ENCODE results near the gene OSBPL1A. TPM values are rescaled to one million over a fixed set of nuclear protein-coding genes. Genes with fewer than 3 reads are reported as not detected.

Gene OSBPL1A
- total and polyA plus RNA-seq, 2 of the 8 experiments (the other 6 are each of a cell fraction or from before 2014, with no cell fraction given): 53.2 to 74.9 TPM

- TF ChIP-seq EZH2 (IDR thresholded peaks at IDR 0.05; ENCODE audit: low read depth, low read length, severe bottlenecking) (no peak), TAF7 (optimal IDR thresholded peaks at IDR 0.05; ENCODE audit: borderline replicate concordance, low read depth, low read length) (no peak), POLR2A (IDR thresholded peaks at IDR 0.05; ENCODE audit: control extremely low read depth in 1 of 2, low read depth in 2 of 2, low read length in 2 of 2) (no peak), TCF12 (IDR thresholded peaks at IDR 0.05; ENCODE audit: low read depth, low read length) (no peak), RNF2 (IDR thresholded peaks at IDR 0.05; ENCODE audit: borderline replicate concordance, low read depth, low read length, missing control alignments, poor library complexity, severe bottlenecking) (no peak), ZNF274 (IDR thresholded peaks at IDR 0.05; ENCODE audit: borderline replicate concordance, extremely low read depth, low read length) (no peak), CEBPB (IDR thresholded peaks at IDR 0.05; ENCODE audit: low read depth, low read length) (no peak), BRCA1 (IDR thresholded peaks at IDR 0.05; ENCODE audit: low read depth, low read length) (no peak)
- TF ChIP-seq, protein P1, sequence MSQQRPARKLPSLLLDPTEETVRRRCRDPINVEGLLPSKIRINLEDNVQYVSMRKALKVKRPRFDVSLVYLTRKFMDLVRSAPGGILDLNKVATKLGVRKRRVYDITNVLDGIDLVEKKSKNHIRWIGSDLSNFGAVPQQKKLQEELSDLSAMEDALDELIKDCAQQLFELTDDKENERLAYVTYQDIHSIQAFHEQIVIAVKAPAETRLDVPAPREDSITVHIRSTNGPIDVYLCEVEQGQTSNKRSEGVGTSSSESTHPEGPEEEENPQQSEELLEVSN (IDR thresholded peaks at IDR 0.05): no peak
- TF ChIP-seq, protein P2, sequence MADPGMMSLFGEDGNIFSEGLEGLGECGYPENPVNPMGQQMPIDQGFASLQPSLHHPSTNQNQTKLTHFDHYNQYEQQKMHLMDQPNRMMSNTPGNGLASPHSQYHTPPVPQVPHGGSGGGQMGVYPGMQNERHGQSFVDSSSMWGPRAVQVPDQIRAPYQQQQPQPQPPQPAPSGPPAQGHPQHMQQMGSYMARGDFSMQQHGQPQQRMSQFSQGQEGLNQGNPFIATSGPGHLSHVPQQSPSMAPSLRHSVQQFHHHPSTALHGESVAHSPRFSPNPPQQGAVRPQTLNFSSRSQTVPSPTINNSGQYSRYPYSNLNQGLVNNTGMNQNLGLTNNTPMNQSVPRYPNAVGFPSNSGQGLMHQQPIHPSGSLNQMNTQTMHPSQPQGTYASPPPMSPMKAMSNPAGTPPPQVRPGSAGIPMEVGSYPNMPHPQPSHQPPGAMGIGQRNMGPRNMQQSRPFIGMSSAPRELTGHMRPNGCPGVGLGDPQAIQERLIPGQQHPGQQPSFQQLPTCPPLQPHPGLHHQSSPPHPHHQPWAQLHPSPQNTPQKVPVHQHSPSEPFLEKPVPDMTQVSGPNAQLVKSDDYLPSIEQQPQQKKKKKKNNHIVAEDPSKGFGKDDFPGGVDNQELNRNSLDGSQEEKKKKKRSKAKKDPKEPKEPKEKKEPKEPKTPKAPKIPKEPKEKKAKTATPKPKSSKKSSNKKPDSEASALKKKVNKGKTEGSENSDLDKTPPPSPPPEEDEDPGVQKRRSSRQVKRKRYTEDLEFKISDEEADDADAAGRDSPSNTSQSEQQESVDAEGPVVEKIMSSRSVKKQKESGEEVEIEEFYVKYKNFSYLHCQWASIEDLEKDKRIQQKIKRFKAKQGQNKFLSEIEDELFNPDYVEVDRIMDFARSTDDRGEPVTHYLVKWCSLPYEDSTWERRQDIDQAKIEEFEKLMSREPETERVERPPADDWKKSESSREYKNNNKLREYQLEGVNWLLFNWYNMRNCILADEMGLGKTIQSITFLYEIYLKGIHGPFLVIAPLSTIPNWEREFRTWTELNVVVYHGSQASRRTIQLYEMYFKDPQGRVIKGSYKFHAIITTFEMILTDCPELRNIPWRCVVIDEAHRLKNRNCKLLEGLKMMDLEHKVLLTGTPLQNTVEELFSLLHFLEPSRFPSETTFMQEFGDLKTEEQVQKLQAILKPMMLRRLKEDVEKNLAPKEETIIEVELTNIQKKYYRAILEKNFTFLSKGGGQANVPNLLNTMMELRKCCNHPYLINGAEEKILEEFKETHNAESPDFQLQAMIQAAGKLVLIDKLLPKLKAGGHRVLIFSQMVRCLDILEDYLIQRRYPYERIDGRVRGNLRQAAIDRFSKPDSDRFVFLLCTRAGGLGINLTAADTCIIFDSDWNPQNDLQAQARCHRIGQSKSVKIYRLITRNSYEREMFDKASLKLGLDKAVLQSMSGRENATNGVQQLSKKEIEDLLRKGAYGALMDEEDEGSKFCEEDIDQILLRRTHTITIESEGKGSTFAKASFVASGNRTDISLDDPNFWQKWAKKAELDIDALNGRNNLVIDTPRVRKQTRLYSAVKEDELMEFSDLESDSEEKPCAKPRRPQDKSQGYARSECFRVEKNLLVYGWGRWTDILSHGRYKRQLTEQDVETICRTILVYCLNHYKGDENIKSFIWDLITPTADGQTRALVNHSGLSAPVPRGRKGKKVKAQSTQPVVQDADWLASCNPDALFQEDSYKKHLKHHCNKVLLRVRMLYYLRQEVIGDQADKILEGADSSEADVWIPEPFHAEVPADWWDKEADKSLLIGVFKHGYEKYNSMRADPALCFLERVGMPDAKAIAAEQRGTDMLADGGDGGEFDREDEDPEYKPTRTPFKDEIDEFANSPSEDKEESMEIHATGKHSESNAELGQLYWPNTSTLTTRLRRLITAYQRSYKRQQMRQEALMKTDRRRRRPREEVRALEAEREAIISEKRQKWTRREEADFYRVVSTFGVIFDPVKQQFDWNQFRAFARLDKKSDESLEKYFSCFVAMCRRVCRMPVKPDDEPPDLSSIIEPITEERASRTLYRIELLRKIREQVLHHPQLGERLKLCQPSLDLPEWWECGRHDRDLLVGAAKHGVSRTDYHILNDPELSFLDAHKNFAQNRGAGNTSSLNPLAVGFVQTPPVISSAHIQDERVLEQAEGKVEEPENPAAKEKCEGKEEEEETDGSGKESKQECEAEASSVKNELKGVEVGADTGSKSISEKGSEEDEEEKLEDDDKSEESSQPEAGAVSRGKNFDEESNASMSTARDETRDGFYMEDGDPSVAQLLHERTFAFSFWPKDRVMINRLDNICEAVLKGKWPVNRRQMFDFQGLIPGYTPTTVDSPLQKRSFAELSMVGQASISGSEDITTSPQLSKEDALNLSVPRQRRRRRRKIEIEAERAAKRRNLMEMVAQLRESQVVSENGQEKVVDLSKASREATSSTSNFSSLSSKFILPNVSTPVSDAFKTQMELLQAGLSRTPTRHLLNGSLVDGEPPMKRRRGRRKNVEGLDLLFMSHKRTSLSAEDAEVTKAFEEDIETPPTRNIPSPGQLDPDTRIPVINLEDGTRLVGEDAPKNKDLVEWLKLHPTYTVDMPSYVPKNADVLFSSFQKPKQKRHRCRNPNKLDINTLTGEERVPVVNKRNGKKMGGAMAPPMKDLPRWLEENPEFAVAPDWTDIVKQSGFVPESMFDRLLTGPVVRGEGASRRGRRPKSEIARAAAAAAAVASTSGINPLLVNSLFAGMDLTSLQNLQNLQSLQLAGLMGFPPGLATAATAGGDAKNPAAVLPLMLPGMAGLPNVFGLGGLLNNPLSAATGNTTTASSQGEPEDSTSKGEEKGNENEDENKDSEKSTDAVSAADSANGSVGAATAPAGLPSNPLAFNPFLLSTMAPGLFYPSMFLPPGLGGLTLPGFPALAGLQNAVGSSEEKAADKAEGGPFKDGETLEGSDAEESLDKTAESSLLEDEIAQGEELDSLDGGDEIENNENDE (IDR thresholded peaks at IDR 0.05; ENCODE audit: insufficient replicate concordance, low read length): no peak
- TF ChIP-seq, protein P3, sequence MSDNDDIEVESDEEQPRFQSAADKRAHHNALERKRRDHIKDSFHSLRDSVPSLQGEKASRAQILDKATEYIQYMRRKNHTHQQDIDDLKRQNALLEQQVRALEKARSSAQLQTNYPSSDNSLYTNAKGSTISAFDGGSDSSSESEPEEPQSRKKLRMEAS (IDR thresholded peaks at IDR 0.05): no peak
Measured at GRCh38 chr18:24185805-24186204, 211.8 kb downstream of the OSBPL1A start (continued).
